Fibroblast of upper back skin (primary cell): Measurements from ENCODE around the gene CASP6.

Experiments used
- DNase-seq: peaks from one replicate; pipeline ENCODE4 v3.0.0-alpha.2; 2013

Gene CASP6

DNA sequence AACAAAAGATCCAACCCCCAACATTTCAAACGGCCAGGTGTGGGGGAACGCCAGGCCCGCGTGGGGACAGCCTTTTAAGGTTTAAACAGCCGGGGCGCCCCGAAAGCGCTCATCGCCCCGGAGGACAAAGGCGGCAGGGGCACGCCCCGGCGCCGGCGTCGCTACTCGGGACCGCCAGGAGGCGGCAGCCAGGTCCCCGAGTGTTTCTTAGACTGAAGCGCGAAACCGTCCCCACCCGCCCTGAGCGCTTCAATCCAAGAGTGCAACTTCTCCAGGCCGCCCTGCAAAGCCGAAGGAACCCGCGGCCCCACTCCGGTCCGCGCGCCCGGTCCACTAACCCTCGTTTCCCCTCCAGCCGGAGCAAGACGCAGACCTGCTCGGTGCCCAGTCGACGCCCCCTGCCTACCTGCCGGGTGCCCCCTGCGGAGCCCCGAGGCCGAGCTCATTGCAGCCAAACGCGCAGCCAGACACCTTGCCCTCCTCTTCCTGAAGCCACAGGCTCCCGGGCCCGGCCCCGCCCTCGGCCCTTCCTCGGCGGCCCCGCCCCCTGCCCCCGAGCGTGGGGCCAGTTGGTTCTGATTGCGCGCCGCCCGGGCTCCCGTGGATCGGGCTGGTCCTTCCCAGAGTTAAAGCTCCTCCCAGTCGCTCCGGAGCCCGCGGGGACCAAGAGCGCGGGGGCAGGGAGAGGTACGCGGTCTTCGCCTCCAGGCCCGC is at the start of gene CASP6:
TSS of gene CASP6 (minus strand) at position 496 of the 714 bp plus-strand sequence. CDS start at position 446, 50 bp downstream.
- peak; percentile 60 for DNase-seq

DNA sequence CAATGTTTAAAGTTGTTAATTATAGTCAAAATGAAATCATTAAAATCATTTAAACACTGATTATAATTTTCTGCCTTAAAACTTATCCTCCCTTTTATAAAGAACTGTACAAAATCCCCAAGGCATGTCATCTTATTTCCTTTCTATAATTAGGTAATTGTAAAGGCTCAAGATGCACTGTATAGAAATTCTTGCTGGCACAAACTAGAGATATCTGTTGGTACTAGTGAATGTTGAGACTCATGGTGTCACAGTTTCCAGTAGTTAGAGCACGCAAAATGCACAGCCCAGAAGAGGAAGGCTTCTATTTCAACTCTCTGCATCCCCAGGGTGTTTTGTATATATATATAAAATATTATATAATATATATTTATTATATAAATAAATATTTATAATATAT is 49.3 kb upstream of the CASP6 start:
- no peak for DNase-seq

DNA sequence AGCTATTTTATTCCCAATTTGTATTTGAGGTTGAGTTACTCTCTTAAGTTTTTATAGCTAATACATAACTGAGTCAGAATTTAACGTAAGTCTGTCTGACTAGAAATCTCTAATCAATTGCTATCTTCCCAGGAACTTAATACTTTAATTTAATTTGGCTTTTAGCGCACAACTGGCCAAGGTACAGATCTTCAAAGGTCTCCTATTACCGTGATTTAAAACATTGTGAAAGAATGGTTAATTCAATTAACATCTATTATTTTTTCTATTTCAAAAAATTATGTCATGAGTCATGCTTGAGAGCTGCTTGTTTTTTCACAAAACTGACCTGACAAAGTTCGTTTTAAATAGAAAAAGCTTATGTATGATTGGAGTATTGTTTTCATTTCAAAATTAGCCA is 48.6 kb upstream of the CASP6 start:
- no peak for DNase-seq

DNA sequence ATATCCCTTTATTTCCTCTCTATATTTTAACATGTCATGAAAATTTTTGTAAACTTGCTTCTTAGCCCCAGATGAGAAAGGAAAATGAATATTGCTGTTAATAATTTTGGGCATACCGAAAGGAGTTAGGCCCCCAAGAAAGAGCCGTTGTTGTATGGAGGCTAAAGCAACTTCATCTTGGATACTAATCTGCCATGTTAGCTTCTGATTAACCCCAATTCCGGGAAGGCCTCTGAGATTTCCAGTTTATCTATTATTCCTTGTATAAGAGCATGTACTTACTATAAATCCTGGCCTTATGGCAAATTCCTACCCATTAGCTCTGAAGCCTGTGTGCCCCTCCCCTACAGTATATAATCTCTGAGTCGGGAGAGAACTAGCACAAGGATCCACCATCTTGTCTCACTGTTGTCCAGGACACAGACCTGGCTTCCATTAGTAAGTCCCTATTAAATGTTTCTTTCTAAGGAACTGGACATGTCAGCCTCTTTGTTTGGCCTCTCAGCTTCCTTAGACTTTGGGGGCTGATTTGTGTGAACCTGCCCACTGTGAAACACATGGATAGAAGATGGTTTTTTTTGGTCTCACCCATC is 47.5 kb upstream of the CASP6 start:
- no peak for DNase-seq

DNA sequence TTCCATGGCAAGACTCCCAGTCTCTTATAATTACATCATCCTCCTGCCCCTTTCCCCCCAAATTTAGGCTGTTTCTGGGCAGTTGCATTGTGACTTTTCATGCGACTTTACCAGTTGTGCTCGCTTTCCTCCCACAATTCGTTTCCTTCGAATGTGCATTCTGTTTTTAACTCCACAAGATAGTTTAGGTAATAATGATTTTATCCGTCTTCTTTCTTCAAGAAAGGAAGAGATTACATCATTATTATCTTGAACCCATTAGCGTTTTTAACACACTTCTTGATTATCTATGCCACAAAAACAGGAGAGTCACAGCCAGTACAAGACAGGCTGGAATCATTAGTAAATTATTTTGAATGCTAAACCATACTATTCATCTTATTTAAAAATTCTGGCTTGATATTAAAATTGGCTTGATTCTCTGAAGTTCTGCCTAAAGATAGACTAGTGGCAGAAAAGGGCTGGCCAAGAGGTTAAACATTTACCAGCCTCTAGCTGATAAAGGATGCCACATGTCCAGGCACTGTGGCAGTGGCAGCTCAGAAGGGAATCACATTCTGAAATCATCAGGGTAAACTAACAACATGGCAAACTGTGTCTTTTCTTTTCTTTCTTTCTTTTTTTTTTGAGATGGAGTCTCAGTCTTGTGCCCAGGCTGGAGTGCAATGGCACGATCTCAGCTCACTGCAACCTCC is 46.3 kb upstream of the CASP6 start:
- DNase-seq: no peak

DNA sequence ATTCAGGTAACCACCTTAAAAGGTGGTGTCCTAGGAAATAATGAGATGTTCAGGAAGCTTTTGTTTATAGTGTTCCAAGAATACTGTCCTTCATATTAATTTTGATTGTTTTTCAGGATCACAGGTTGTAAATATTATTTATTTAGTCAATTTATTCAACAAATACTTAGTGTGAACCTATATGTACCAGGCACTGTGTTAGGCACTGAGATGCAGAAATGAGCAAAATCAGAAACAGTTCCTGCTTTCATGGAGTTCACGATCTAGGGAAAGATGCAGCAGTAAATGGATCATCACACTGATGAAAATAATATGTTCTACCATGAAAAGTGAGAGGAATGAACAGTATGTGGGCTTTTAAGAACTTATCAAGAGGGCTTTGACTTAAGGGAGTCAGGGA is 44.9 kb upstream of the CASP6 start:
- DNase-seq: no peak

DNA sequence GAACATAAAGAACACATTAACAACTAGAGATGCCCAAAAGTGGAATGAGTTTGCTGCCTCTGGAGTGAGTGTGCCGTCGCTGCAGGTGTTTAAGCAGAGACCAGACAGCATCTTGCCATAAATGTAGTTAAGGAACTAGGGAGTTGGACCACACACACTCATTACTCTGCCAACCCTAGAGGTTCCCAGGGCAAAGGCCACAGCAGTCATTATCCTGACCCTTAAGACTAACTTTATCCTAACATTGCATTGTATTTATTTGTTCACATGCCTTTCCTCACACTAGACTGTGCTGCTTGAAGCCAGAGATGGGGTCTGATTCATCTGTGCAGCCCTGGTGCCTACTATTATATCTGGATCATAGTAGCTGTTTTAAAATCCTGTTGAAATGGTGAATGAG is 43.5 kb upstream of the CASP6 start:
- DNase-seq: no peak

DNA sequence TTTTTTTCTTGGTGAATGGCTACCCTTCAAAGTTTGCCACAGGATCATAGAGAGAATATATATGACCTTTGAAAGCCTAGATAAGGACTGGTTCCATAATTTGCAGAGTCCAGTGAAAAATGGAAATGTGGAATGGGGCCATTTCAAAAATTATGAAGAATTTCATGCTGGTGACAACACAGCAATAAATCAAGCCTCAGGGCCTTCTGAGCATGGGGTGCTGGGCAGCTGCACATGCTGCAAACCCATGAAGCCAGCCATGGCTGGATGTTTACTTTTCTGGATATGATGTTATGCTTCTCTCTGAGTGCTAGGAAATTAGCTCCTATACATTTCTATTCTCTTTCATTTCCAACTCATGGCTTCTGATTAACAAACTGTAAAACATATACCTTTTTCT is 42.6 kb upstream of the CASP6 start:
- DNase-seq: no peak

DNA sequence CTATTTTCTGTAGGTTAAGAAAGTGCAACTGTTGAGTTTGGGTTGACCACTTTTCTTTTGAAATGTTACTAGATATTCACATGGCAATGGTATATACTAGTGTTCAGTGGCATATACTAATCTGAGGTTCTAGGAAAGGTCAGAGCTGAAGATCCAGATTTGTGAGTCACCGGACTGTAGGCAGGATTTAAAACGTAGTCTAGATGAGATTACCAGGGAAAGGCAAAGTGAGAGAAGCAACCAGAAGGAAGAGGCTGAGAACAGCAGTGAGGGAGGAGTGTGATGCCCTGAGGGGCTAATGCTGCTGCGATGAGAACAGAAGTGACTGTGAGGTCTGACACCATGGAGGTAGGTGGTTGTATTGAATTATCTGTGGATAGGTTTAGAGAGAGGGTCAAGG is 36.3 kb upstream of the CASP6 start:
- no peak for DNase-seq

DNA sequence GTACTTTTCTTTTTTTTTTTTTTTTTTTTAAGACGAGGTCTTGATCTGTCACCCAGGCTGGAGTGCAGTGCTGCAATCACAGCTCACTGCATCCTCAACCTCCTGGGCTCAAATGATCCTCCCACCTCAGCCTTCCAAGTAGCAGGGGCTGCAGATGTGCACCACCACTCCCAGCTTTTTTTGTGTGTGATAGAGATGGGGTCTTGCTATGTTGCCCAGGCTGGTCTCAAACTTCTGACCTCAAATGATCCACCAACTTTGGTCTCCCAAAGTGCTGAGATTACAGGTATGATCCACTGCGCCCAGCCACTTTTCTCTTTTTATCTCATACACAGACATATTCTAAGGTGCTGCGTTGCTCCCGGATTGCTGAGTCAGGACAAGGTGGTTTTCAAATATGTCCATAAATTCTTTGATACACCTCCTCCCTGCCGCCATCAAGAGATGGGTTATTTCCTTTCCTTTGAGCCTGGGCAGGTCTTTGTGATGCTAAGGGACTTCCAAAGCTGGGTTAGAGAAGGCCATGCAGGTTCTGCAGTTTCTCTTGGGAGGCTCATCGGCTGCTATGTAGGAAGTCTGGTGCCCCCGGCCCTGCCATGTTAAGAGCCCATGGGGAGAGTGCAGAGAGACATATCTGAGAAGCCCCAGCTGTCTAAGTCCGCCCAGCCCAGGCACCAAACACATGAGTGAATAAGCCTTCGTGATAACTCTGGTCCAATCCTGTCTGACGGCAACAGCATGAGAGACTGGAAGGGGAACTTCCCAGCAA is 35.0 kb upstream of the CASP6 start:
- DNase-seq: no peak

DNA sequence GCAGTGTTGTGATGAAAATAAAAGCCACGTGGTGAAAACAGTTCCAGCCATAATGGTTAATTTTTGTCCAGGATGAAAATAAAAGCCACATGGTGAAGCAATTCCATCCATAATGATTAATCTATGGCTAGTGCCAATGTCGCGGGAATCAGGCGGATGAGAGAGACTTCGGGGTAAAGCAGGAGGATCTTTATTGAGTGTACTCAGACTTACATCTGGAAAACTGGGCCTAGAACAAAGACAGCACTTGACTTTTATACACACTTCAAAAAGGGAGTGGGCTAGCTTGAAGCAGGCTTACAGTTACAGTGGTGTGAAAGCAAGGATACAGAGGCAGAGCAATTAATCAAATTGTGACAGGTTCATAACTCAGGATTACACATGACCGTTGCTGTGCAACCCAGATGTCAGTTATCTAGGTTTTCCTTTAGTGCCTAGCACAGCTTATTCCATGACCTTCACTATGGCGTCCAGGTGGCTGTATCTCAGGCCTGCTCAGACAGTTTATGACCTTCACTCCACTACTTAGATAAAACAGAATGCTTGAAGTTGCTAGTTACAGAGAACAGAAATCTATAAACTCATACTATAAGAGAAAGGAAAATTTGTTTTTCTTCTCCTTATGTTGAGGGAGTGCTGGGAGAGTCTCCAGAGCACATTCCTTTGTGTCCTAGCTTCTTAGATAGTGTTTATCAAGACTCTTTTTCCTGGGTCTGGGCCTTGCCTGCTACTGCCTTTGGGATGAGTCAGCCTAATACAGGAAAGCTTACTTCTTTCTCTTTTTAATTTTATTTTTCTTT is 32.5 kb upstream of the CASP6 start:
- peak; percentile 9 for DNase-seq

DNA sequence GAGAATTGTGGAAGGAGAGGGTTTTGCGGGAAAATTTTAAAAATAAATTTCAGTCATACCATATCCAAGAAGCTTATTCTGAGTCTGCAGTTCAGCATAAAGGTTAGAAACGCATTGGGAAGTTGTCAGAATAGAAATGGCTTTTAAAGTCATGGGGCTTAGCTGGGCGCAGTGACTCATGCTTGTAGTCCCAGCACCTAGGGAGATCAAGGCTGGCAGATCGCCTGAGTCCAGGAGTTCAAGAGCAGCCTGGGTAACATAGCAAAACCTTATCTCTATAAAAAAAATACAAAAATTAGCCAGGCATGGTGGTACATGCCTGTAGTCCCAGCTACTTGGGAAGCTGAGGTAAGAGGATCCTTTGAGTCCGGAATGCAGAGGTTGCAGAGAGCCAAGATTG is 30.5 kb upstream of the CASP6 start:
- DNase-seq: no peak

DNA sequence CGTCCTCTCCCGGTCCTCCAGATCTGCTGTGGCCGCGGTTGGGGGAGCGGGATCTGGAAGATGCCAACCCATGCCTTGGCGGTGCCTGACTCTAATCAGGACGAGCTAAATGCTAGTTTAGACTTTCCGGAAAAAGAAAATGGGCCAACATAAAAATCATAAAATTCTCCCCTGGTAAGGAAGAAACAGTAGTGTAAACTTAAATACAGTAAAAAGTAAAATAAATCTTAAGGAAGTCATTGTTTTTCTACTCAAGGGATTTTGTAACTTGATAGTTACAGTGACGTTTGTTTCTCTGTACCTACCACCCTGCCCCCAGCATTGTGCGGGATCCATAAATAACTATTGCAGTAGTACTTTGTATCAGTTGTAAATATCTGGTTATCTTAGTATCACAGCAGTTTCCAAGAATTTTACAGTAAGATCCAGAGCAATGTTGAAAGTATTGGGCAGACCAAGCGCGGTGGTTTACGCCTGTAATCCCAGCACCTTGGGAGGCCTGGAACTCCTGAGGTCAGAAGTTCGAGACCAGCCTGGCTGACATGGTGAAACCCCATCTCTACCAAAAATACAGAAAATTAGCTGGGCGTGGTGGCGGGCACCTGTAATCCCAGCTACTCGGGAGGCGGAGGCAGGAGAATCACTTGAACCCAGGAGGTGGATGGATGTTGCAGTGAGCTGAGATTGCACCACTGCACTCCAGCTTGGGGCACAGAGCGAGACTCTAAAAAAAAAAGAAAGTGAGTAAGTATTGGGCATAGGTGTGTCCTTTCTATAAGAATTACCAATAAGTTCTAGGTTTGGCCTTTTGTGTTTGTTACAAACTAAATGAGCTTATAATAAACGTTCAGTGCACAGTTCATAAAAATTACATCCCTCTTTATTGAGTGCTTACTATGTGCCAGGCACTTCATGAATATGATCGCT is 27.6 kb upstream of the CASP6 start:
- no peak for DNase-seq

DNA sequence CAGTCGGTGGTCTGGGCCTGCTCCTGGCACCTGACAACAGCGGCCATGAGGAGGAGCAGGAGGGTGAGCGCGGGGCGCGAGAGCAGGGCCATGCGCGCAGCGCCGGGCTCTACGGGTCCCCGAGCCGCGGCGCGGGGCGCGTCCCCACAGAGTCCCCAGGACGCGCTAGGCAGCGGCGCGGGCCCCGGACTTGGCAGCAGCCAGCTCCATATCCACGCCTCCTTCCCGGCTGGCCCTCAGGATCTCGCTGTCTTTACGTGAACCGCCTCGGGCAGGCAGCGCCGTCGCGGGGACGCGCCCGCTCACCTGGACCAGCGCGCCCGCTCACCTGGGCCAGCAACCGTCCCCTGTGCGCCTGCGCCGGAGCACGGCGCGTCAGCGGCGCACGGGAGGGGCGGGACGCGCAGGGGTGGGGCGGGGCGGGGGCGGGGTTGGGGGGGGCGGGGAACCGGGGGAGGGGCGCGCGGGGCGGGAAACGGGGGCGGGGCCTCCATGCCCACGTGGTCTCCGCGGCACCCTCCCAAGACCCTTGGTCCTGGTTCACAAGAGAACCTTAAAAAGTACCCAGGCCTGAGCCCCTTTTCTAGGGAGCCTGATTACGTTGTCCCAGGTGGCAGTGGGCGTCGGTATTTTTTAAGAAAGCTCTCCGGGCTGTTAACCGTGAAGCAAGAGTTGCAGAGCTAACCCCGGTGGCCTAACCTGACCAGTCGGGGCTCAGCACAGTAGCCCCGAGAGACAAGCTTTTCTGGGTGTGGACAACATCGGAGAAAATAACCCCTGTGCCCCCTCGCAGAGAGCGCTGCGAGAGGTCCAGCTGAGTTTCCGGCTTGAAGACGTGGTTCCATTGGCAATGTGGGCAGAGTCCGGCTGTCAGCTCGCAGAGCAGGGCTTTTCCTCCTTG is 26.7 kb upstream of the CASP6 start, which contains the start of gene PLA2G12A:
TSS of gene PLA2G12A (minus strand) at position 353 of the 901 bp plus-strand sequence. CDS start at position 92, 261 bp downstream.
- peak; percentile 40 for DNase-seq

DNA sequence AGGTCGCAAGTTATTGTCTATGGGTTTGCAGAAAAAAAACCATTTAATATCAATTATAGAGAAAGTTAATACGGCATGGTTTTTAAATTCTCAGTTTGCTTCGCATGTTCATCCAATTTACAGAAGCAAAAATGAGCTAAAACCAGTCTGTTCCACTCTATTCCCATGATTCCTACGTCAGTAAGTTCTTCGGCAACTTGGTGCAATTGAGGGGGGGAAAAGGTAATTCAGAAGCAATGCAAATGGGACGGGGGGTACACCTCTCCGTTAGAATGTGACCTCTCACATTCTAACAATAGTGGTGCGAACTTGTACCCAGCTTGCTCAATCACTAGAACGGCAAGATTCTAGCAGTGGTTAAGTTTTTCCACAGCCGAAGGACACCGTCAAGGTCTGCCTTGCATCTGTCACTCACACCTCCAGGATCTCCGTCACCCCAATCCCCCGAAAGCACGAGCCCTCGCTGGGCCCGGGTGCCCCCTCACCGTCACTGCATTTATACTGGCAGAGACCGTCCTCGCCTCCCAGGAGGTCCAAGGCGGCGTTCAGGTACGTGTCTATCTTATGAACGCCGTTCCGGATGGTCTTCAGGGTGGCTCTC is 26.0 kb upstream of the CASP6 start:
- DNase-seq: no peak

DNA sequence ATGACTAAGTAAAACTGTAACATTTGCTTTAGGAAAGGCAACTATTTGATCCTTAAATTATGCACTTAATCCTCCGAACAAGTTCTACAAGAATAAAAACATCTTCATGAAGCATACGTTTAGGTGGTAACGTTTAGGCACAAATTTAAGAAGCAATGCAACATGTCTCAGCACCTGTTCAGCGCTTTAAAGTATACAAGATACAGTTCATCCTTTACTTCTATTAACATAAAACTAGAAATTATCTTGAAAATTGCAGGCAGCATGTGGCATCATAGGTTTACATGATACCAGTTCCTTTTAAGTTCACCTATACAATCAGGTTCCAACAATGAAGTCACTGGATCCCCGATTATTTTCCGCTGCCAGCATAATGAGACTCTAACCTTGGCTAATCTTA is 25.1 kb upstream of the CASP6 start:
- no peak for DNase-seq

DNA sequence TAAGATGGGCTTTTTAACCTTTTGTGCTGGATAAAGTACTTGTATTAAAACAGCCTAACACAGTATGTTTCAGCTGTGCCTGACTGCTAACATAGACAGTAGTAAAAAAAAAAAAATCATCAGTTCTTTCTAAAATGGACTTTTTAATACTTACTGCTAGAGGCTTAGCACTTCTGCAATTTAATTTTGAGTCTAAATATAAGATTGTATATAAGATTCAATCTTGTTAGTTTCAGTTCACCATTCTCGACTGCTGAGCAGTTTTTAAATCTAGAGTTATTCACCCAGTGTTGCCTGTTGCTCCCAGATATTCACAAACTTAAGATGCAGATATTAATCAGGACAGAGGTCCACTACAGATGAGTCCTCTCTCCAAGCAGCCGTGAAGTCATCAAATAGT is 19.9 kb upstream of the CASP6 start:
- no peak for DNase-seq

DNA sequence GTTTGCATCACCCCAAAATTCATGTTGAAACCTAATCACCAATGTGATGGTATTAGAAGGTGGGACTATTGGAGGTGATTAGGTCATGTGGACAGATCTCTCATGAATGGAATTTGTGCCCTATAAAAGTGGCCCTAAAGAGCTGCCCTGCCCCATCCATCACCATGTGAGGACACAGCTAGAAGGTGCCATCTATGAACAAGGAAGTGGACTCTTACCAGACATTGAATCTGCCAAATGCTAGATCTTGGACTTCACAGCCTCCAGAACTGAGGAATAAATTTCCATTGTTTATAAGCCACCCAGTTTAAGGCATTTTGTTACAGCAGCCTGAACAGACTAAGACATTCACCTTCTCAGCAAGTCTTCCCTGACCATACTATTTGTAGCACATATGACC is 19.1 kb upstream of the CASP6 start:
- no peak for DNase-seq

DNA sequence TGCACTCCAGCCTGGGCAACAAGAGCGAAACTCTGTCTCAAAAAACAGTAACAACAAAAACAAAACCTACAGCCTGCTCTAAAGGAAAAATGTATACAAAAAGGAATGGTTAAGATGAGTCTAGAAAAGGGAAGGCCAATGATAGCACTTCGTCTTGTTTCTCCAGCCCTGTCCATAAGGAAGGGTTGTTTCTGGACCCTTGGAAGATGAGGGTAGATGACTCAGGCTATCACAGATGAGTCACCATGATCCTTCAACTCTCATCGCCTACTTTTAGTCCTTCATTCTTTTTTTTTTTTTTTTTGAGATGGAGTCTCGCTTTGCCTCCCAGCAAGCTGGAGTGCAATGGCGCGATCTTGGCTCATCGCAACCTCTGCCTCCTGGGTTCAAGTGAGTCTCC is 17.8 kb upstream of the CASP6 start:
- DNase-seq: peak; percentile 23

DNA sequence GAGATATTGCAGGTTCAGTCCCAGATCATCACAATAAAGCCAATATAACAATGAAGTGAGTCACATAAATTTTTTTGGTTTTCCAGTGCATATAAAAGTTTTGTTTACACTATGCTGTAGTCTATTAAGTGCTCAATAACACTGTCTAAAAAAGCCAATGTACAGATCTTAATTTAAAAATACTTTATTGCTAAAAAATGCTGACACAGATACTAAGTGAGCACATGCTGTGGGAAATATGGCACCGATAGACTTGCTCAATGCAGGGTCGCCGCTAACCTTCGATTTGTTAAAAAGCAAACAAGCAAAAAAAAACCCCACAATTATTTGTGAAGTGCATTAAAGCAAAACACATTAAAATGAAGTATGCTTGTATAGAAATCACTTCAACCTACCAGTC is 16.4 kb upstream of the CASP6 start:
- no peak for DNase-seq
